DND-41 (cell line): ENCODE measurements around the gene TMEM198.

Experiments used
- EZH2 ChIP-seq: IDR thresholded peaks from 3 replicates; pipeline ENCODE4 v1.6.1; 2012; ENCODE audit warnings: borderline replicate concordance, low read depth, mild to moderate bottlenecking, moderate library complexity, low read length, inconsistent platforms; ENCODE audit not compliant: severe bottlenecking
- TF ChIP-seq, protein P1 (sequence below): IDR thresholded peaks from 2 replicates; pipeline ENCODE4 v1.5.1; 2012; ENCODE audit warnings: borderline replicate concordance, low read length, moderate library complexity, mild to moderate bottlenecking; ENCODE audit not compliant: poor library complexity, severe bottlenecking; ENCODE audit errors: extremely low read depth

- TF ChIP-seq, protein P1, sequence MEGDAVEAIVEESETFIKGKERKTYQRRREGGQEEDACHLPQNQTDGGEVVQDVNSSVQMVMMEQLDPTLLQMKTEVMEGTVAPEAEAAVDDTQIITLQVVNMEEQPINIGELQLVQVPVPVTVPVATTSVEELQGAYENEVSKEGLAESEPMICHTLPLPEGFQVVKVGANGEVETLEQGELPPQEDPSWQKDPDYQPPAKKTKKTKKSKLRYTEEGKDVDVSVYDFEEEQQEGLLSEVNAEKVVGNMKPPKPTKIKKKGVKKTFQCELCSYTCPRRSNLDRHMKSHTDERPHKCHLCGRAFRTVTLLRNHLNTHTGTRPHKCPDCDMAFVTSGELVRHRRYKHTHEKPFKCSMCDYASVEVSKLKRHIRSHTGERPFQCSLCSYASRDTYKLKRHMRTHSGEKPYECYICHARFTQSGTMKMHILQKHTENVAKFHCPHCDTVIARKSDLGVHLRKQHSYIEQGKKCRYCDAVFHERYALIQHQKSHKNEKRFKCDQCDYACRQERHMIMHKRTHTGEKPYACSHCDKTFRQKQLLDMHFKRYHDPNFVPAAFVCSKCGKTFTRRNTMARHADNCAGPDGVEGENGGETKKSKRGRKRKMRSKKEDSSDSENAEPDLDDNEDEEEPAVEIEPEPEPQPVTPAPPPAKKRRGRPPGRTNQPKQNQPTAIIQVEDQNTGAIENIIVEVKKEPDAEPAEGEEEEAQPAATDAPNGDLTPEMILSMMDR: peak; percentile 87
- TF ChIP-seq EZH2: no peak
Observed at GRCh38 chr2:219541611-219542180, 2.1 kb upstream of the TMEM198 start.
